Measurements from ENCODE around the gene PGM2L1. TPM values are rescaled to one million over a fixed set of nuclear protein-coding genes. Genes with fewer than 3 reads are reported as not detected.

Gene PGM2L1
- total RNA-seq, 3 donors from 2014 or later, result 8.3 to 12.2 (median 12.0) TPM

GRCh38 chr11:74443071-74443864 lies 45.0 kb upstream of the PGM2L1 start:
- H3K4me3 ChIP-seq, result no peak overlapping the region
- peak; percentile 77 for ATAC-seq
- H3K36me3 ChIP-seq (ENCODE audit: low read depth), result no peaks in the 10 kb centered on the region
- intact Hi-C loops (cut with DNase I, micrococcal nuclease), result loop anchor here in 1 of 2 donors (10.0 kb wide), 1 partner anchor 188 kb away; no protein-coding TSS in a partner anchor
- TF ChIP-seq, protein P1, sequence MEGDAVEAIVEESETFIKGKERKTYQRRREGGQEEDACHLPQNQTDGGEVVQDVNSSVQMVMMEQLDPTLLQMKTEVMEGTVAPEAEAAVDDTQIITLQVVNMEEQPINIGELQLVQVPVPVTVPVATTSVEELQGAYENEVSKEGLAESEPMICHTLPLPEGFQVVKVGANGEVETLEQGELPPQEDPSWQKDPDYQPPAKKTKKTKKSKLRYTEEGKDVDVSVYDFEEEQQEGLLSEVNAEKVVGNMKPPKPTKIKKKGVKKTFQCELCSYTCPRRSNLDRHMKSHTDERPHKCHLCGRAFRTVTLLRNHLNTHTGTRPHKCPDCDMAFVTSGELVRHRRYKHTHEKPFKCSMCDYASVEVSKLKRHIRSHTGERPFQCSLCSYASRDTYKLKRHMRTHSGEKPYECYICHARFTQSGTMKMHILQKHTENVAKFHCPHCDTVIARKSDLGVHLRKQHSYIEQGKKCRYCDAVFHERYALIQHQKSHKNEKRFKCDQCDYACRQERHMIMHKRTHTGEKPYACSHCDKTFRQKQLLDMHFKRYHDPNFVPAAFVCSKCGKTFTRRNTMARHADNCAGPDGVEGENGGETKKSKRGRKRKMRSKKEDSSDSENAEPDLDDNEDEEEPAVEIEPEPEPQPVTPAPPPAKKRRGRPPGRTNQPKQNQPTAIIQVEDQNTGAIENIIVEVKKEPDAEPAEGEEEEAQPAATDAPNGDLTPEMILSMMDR (IDR thresholded peaks at IDR 0.05), result no peak
- peak in 2 of 3 donors; percentile 46 to 65 for DNase-seq
- H3K4me1 ChIP-seq (ENCODE audit: low read depth), result peaks cover 27% of the 10 kb centered on the region
- no peaks in the 10 kb centered on the region for H3K9me3 ChIP-seq

GRCh38 chr11:74442636-74443035 lies 44.4 kb upstream of the PGM2L1 start:
- Histone ChIP-seq H3K4me1 (ENCODE audit: low read depth) (peaks cover 27% of the 10 kb centered on the region), H3K4me3 (no peak overlapping the region), H3K9me3 (no peaks in the 10 kb centered on the region), H3K36me3 (ENCODE audit: low read depth) (no peaks in the 10 kb centered on the region)
- DNase-seq (no peak), ATAC-seq (peak; percentile 94)
- TF ChIP-seq, protein P1 (IDR thresholded peaks at IDR 0.05), result no peak
- intact Hi-C loops (cut with DNase I, micrococcal nuclease), result loop anchor here in 1 of 2 donors (10.0 kb wide), 1 partner anchor 188 kb away; no protein-coding TSS in a partner anchor

DNA sequence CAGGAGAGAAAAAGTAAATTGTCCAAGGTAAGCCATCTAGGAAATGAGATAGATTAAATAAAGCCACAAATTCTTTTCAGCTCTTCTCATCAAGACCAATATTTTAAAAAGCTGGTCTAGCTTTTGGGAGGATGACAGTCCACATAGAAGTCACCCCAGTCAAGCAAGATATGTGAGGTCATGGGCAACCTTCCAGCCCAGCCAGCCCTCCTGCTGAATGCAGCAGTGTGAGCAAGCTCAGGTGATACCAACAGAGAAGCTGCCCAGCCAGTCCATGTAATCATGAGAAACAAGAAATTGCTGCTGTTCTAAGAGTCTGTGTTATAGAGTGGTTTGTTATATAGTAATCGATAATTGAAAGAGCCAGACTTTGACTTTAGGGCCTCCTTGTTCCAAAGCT lies 40.4 kb upstream of the PGM2L1 start:
- no peaks in the 10 kb centered on the region for H3K9me3 ChIP-seq
- DNase-seq, result no peak
- intact Hi-C loops (cut with DNase I, micrococcal nuclease), result no loop called here
- H3K4me3 ChIP-seq, result no peak overlapping the region
- no peak for ATAC-seq
- H3K36me3 ChIP-seq (ENCODE audit: low read depth), result no peaks in the 10 kb centered on the region
- peaks cover 26% of the 10 kb centered on the region for H3K4me1 ChIP-seq (ENCODE audit: low read depth)
- TF ChIP-seq, protein P1 (IDR thresholded peaks at IDR 0.05), result no peak

DNA sequence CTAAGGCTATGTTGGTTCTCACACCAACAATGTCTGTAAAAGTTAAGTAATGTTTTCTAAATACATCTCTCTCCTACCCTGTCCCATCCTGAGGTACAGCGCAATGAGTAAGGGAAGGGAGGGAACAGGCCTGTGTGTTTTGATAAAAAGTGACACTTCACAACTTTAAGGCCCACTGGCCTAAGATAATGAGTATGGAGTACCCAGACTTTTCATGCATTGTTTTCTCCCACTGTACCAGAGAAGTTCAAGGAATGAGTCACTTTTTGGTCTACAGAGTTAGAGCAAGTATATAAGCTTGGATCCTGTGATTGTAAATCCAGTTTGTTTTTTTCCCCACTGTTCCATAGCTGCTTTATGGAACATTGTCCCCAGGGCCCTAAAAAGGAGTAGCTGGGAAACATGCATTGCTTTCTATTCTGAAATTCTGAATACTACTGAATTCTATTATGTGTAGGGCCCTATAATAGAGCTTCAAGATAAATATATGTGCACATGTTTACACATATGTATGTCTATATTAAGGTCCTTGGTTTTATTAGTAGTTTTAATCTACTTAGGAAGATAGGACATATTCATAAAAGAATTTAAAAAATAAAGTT lies 39.3 kb upstream of the PGM2L1 start:
- DNase-seq (no peak), ATAC-seq (peak; percentile 50)
- intact Hi-C loops (cut with DNase I, micrococcal nuclease), result no loop called here

GRCh38 chr11:74434528-74434927 lies 36.3 kb upstream of the PGM2L1 start:
- ATAC-seq, result peak; percentile 78
- peak in 1 of 3 donors; percentile 41 for DNase-seq
- intact Hi-C loops (cut with DNase I, micrococcal nuclease), result no loop called here
- no peak overlapping the region for H3K4me3 ChIP-seq
- H3K36me3 ChIP-seq (ENCODE audit: low read depth), result no peaks in the 10 kb centered on the region
- TF ChIP-seq, protein P1 (IDR thresholded peaks at IDR 0.05), result no peak
- peaks cover 12% of the 10 kb centered on the region for H3K4me1 ChIP-seq (ENCODE audit: low read depth)
- H3K9me3 ChIP-seq, result no peaks in the 10 kb centered on the region

More for the DNA sequence above, 39.3 kb upstream of the PGM2L1 start:
- Histone ChIP-seq H3K36me3 (ENCODE audit: low read depth) (no peaks in the 10 kb centered on the region), H3K4me1 (ENCODE audit: low read depth) (peaks cover 17% of the 10 kb centered on the region), H3K9me3 (no peaks in the 10 kb centered on the region), H3K4me3 (no peak overlapping the region)
- TF ChIP-seq, protein P1 (IDR thresholded peaks at IDR 0.05), result no peak

Data from mucosa of descending colon (tissue), 3 donors.